Activated gamma-delta T cell treated with Interleukin-2 at 50 U/mL for 16 hours (primary cell): Measurements from ENCODE around the gene KRTAP10-8.
"Not testable (repeated sequence)": the region's sequence is repeated elsewhere in the genome, so short reads cannot be mapped to it uniquely, and the experiment has no call there.

Experiments
- DNase-seq: peaks from one replicate; pipeline ENCODE4 v3.0.0-alpha.2; 2020

KRTAP10-8 gene

DNA sequence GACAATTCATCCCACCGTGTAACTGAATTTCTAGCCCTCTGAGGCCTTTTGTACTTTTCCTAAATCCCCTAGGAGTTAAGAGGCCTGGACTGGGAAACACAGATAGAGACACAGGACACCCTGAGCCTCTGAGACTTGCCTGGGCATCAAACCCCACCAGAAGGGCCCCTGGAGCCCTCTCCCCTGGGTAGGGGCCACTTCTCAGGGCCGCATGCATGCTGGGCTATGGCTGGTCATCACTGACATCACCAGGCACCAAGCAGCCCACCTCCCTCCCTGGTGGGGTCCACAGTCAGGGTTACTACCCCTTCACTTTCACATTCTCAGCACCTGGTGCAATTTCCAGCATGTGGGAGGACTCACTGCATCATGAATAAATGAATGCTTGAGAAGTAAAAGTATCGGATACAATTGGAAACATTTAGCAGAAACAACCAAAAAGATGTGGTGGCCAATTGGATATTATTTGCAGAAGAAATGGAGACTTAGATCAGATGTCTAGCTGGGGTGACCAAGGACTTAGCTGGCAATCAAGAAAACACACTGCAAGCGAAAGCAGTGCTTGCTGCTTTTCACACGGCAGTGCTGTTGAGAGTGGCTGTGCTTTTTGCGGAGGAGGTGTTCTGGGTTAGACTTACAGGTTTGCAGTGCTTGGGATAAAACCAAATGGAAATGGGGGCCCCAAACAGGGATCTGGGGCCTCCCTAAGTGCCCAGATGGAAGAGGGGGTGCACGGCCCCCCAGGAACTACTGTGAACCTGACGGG is 12.4 kb upstream of the KRTAP10-8 start:
- no peak for DNase-seq

DNA sequence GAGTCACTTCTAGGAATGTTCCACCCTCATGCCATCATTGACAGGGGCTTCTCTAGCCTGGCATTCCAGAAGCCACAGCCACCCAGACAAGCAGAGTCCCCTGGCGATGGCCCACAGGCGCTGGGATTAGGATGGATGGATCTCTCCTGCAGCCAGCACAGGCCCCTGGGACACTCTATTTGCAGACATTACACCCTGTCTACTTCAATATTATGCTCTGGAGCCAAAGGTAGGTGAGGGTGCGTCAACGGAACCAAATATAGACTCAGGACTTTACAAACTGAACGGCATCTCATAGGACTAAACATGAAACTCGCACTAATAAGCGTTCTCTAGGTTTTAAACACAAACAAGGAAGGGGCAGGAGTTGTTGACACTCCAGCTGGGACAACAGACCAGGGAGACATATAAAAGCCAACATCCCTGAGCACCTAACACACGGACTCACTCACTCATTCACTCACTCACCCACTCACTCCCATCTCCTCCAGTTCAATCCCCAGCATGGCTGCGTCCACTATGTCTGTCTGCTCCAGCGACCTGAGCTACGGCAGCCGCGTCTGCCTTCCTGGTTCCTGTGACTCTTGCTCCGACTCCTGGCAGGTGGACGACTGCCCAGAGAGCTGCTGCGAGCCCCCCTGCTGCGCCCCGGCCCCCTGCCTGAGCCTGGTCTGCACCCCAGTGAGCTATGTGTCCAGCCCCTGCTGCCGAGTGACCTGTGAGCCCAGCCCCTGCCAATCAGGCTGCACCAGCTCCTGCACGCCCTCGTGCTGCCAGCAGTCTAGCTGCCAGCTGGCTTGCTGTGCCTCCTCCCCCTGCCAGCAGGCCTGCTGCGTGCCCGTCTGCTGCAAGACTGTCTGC is 11.5 kb upstream of the KRTAP10-8 start, which contains the start of gene KRTAP10-7:
TSS of gene KRTAP10-7 (plus strand) at position 480 of the 861 bp plus-strand sequence. CDS start at position 505, 25 bp downstream.
- DNase-seq = not testable (repeated sequence)

DNA sequence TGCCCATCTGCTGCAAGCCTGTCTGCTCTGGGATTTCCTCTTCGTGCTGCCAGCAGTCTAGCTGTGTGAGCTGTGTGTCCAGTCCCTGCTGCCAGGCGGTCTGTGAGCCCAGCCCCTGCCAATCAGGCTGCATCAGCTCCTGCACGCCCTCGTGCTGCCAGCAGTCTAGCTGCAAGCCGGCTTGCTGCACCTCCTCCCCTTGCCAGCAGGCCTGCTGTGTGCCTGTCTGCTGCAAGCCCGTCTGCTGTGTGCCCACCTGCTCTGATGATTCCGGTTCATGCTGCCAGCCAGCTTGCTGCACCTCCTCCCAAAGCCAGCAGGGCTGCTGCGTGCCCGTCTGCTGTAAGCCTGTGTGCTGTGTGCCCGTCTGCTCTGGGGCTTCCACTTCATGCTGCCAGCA is 10.8 kb upstream of the KRTAP10-8 start:
- not testable (repeated sequence) for DNase-seq

DNA sequence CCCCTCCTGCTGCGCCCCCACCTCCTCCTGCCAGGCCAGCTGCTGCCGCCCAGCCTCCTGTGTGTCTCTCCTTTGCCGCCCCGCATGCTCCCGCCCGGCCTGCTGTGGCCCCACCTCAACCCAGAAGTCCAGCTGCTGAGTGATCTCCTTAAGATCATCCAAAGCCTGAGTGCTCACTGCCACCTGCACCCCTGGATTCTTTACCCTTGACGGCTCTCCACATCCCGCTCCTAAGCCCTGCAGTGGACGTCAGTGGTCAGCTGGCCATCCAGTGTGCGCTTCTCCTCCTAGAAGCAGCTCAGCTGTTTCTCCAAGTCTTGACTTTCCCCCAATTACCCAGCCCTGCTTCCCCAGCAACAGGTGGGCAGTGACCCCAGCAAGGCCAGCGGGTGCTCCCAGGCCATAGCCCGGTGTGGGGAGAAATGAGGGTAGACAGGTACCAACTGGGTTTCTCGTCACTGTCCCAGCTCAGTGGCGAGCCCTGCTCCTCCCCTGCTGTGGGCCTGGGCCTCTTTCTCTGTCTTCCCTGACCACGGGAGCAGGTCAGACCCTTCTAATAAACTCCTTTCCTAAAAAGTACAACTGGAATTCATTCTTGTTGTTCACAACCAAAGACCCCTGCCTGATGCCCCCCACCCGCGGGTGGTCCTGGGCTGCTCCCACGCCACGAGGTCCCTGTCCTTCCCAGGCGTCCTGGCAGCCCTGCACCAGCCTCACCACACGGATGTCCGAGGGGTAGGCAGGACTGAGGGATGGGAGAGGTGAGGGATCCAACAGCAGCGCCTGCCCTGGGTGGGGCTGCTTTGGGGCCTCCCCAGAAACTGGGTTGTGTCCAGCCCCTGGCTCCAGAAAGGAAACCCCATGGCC is 10.1 kb upstream of the KRTAP10-8 start:
- DNase-seq = no peak

DNA sequence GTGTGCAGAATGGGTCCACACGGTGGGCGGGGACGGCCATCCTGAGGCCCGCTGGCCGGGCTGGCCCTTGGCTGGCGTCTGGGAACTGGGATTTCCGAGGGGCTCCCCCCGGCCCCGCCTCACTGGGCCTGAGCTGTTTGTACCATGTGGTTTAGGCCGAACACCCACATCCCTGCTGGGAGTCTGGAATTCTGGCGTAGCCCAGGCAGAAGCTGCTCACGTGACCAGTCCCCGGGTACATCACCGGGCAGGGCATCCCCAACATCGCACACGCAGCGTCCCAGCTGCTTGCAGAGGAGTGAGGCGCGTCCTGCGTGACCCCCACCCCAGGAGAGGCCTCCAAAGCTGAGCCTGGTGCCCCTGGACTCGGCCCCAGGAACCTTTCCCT is 9.4 kb upstream of the KRTAP10-8 start:
- DNase-seq = no peak

DNA sequence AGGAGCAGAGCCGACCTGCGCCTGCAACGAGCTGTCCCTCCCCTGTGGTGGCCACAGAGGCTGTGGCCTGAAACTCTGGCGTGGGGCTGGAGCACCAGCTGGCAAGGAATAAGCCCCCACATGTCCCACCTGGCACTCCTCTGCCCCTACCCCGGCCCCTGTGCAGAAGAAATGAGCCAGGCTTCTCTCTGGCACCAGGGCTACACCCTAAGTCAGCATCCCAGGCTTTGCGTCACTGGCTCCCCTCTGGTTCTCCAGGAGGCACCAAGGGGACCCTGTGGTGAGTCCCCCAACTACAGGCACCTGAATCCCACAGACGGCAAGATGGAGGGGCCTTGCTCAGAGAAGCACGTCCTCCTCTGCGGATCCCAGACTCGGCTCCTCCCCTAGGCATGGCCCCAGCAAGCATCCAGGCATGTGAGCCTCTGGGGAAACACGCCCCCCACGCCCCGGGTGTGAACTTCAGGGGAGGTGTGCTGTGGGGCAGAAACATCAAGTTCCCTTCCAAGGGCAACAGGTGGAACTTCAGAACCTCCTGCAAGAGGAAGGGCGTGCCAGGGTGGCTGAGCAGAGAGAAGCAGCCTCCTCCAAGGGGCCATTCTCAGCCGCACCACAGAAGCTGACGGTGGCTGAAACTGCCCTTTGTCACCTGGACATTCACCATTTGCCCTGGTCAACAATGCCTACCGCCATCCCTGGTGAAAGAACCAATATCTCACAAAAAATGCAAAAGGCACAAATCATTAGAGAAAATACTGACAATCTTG is 8.6 kb upstream of the KRTAP10-8 start:
- no peak for DNase-seq

DNA sequence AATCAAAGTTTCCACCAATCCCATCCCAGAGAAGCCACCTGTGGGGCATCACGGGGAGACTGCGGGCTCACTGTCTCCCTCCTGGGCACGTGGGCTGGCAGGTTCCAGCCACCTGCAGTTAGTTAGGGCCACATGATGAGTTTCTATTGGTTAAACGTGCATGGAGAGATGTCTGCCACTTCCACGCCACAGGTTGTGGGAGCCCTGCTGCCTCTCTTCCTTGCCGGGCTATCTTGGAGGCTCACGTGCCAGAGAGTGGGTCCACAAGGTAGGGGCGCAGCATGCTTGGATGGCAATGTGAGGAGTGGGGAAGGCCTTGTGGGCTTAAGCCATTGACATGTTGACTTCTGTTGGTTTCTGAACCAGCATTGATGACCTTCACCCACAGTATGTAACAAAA is 8.0 kb upstream of the KRTAP10-8 start:
- no peak for DNase-seq

DNA sequence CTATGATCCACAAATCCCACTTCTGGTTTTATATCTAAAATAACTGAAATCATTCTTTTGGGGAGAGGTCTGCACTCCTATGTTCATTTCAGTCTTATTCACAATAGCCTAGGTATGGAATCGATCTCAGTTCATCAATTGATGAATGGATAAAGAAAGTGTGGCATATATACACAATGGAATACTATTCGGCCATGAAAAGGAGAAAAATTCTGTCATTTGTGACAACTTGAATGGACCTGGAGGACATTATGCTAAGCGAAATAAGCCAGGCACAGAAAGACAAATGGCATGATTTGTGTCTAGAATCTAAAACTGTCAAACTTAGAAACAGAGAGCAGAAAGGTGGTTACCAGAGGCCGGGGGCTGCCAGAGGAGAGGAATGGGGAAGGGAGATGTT is 5.4 kb upstream of the KRTAP10-8 start:
- DNase-seq = no peak

DNA sequence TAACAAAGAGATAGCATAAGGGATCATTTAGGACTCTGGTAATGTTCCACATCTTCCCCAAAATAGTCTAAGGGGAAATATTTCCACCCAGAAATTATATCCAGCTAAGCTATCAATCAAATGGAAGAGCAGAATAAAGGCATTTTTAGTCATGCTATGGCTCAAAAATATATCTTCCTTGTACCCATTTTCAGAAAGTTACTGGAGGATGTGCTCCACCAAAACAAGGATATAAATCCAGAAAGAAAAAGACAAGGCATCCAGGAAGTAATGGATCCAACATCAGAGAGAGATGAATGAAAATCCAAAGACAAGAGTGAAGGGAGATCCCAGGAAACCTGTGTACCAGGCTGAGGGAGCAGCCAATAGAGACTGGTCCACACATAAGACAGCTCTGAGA is 2.7 kb upstream of the KRTAP10-8 start:
- DNase-seq = no peak

DNA sequence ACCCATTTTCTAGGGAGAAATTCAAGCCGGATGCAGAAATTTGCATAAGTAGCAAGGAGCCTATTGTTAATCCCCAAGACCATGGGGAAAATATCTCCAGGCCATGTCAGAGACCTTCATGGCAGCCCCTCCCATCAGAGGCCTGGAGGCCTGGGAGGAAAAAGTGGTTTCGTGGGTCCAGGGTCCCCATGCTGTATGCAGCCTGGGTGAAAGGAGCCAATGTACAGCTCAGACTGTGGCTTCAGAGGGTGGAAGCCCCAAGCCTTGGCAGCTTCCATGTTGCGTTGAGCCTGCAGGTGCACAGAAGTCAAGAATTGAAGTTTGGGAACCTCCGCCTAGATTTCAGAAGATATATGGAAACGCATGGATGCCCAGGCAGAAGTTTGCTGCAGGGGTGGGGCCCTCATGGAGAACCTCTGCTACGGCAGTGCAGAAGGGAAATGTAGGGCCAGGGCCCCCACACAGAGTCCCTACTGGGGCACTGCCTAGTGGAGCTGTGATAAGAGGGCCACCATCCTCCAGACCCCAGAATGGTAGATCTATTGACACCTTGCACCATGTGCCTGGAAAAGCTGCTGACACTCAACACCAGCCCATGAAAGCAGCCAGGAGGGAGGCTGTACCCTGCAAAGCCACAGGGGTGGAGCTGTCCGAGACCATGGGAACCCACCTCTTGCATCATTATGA is 1.6 kb upstream of the KRTAP10-8 start:
- not testable (repeated sequence) for DNase-seq

DNA sequence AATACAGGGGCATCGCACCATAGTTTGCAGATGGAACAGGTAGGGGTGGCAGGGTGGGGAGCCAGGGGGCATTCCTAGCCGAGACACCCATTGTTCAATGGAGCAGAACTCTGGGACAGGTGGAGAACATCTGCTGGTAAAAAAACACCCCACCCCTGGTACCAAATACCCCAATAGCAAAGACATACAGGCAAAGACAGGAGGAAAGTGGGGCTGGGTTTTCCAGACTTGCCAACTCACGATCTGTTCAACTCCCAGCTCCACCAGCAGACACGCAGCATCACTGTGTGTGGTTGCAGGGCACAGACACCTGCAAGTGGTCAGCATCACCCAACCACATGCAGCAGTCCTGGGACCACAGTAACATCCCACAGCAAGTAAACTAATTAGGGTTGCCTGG is 328 bp upstream of the KRTAP10-8 start:
- no peak for DNase-seq

DNA sequence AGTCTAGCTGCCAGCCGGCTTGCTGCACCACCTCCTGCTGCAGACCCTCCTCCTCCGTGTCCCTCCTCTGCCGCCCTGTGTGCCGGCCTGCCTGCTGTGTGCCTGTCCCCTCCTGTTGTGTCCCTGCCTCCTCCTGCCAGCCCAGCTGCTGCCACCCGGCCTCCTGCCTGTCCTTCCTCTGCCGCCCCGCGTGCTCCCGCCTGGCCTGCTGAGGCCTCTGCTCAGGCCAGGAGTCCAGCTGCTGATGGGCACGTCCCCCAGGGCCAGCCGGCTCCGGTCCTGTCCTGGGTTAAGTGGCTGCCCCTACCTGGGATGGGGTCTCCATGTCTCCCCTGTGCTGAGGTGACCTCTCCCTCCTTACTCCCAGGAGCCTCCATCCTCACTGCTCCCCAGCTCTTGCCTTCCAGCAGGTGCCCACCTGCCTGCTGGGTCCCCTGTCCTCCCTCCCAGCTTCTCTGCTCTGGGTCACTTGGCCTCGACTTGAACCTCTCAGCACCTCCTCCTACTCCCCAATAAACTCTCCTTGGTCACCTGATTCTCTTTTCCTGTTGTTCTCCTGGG is 870 bp downstream of the KRTAP10-8 start:
- DNase-seq = no peak

DNA sequence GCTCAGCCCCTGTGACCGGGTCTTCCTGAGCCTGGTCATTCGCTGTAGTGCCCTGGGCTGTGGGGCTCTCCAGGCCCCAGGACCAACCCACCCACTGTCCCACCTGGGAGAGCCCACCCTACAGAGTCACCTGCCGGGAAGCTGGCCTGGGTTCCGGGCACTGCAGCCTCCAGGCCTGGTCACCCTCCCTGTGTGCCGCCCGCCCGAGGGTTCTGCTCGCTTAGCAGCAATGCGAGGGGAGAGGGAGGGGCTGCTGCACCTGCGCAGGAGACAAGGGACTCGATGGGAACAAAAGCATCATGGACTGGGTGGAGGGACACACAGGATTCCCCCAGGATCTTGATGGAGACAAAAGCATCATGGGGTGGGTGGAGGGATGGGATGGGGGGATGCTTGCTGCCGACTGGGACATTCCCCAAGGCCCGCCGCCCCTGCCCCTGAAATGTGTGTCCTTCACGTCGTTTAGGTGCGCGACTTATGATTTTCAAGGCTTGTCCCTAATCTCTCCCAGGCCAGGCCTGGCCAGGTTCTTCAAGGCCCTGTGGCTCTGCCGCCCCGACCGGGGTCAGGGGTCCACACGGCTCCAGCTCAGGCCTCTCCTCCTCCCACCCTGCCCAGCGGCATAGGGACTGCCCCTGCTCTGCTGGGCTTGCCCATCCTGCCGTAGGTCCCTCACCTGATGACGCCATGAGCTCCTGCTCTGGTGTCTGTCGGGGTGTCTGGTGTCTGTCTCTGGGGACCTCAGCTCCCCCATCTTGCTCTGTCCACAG is 1.7 kb downstream of the KRTAP10-8 start:
- no peak for DNase-seq

DNA sequence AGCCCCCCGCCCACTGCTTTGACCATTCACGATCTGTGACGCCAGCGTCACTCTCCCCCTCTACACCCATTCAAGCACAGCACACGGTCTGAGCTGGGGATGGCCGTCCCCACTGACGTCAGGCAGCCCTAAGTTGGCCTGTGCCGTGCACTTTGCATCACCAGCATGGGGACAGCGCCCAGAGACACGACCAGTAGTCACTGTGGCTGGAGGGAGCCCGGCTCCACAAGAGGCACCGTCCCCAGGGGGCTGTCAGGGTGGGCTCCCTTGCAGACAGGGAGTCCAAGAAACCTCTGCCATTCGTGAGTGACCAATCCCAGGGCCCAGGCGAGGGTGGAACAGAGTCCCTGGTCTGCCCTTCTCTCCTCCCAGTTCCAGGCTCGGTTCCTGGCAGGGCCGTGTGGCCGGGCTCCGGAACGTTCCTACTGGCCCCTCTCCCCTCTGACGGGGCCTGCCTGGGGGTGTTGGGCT is 2.3 kb downstream of the KRTAP10-8 start:
- no peak for DNase-seq

DNA sequence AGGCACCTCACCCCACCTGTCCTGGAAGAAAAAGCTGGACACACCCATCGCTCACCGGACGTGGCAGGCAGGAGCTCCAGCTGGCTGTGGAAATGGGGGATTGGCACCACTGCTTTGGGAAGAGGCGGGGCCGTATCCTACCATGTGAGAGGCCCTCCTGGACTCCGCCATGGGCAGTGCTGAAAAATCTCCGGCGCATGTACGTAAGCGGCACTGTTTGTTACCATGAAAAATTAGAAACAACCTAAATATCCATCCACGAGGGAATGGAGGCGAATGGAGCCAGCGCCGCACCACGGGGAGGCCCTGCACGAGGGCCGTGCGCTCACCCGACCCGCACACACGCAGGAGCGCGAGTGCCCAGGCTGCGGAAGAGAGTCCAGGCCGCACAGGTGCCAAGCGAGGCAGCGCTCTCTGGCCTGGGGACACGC is 3.1 kb downstream of the KRTAP10-8 start:
- no peak for DNase-seq

DNA sequence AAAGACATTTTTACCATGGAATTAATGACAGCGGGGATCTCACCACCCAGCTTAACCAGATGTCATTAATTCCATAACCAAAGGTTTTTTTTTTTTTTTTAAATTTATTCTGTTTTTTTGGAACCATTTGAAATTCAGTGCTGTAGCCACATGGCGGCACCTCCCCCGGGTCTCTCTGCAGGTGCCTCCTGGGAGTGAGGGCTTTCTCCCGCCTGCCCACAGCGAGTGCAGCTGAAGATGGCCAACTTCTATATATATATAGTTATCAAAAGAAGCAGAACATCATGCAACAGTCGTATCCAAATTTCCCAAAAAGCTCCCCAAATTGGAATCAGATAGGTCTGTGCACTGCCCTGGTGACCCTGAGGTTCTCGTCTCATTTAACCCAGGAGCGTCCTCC is 3.6 kb downstream of the KRTAP10-8 start:
- no peak for DNase-seq

DNA sequence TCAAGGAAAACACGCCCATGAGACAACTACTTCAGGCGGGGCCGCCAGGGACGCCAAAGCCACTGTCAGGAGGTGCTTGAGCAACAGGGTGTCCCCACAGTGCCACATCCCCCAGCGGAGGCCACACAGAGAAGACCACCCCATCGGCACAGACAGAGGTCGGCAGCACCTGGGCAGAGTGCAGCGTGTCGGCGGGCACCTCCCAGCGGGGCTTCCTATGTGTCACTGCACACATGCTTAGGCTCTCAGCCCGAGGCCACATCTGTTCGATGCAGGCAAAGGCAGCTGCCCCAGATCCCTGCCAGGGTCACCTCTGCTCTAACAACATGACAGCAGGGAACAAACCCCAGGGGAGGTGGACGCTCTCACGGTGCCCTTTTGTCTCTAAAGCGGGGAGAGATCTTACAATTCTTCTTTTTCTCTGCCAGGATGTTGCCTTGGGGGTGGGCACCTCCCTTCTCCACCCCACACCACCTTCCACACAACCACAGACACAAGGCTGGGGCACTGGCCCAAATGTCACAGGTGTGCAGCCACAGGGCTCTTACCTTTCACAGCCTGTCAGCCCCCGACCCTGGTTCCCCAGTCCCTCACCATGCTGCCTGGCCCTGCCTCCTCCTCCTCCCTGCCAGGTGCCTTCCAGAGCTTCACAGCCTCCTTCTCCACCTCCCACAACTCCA is 4.2 kb downstream of the KRTAP10-8 start:
- no peak for DNase-seq

DNA sequence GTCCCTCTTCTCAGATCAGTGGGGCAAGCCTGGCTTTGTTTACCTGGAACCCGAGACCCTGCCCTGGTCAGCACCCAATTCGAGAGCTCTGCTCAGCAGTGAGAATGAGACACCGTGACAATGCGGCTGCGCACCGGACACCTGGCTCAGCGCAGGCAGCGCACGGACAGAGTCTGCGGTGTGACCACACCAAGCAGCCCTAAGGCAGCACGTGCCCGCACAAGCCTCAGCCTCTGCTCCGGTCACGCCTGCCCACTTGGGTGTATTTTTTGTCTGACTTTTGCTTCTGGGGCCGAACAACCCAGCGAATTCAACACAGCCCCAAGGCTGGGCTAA is 4.7 kb downstream of the KRTAP10-8 start:
- no peak for DNase-seq

DNA sequence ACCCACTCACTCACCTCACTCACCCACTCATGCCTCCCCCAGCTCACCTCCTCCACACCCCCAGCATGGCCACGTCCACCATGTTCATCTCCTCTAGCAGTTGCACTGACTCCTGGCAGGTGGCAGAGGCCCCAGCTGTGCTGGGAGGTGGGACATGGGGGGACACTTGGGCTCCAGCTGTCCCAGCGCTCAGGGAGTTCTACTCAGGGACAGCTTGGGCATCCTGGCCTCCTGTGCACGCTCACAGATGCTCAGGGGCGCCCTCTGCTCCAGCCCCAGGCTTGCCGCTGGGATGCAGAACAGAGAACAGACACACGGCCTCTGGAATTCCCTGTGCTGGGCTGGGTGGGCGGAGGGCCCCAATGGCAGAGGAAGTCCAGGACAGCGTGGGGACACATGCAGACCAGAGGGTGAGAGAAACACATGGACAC is 5.2 kb downstream of the KRTAP10-8 start:
- no peak for DNase-seq

DNA sequence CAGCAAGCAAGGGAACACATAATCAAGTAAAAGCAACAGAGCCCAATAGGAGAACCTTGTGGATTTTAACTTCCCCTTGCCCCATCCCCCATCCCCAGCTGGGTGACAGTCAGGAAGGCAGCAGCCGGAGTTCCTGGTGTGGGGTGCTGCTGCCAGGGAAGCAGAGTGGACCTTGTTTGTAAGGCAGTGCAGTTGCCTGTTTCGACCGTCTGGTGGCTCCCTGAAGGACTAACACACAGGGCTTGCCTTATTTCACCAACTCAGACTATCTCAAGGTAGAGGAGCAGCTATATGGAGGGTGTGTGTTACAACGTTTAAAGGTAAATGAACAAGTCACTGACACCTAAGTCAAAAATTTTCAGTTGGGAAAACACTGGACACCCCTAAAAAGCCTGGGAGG is 6.6 kb downstream of the KRTAP10-8 start:
- DNase-seq = no peak
